ENCODE results near the gene CRYBB3.
"Not testable (repeated sequence)": the region's sequence is repeated elsewhere in the genome, so short reads cannot be mapped to it uniquely, and the experiment has no call there.

Gene CRYBB3

DNA sequence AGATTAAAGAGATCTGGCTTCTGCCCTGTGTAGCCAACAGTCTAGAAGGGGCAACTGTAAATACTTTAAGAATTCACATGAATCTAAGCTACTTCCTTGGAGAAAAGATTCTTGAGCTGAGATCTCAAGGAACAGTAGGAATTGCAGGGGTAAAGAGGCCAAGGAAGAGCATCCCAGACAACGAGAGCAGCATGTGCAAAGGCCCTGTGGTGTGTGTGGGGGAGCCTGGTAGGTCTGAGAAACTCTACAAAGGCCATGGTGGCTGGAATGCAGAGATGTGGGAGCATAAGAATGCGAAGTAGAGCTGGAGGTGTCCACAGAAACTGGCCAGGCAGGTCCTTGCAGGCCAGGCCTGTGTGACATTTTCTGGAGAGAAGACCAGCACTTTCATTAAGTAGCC, 31.1 kb downstream of the CRYBB3 start:
- H3K27ac ChIP-seq (ENCODE audit: low read depth, low read length); H3K27me3 ChIP-seq (ENCODE audit: control insufficient read depth, insufficient read depth, low read length); H3K9me3 ChIP-seq (ENCODE audit: control insufficient read depth, insufficient read depth, low read depth, low read length); H3K4me1 ChIP-seq (ENCODE audit: control insufficient read depth, insufficient read depth, low read length); H3K9ac ChIP-seq (ENCODE audit: low read length); H3K36me3 ChIP-seq (ENCODE audit: control insufficient read depth, insufficient read depth, low read length); H3K4me3 ChIP-seq (ENCODE audit: low read depth, low read length): not testable (repeated sequence)

DNA sequence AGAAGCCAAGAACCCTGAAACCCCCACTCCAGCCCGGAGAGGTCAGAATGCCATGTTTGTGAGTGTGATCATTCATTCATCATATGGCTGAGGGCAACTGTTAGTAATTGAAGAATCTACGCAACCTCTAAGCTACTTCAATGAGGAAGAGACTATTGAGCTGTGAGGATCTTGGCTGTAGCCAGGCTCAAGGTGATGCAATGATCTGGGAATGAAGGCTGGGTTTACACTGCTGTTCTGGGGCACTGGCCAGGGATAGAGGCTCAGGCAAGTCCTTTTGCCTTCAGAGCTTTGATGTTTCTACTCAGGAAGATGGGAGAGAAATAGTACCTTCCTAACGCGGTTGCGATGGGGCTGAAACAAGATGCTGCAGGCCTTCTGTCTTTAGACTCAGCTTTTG, 32.6 kb downstream of the CRYBB3 start:
- Histone ChIP-seq H3K27me3 (ENCODE audit: control insufficient read depth, insufficient read depth, low read length) (no peaks in the 10 kb centered on the region), H3K4me1 (ENCODE audit: control insufficient read depth, insufficient read depth, low read length) (no peaks in the 10 kb centered on the region), H3K27ac (ENCODE audit: low read depth, low read length) (no peak overlapping the region)

DNA sequence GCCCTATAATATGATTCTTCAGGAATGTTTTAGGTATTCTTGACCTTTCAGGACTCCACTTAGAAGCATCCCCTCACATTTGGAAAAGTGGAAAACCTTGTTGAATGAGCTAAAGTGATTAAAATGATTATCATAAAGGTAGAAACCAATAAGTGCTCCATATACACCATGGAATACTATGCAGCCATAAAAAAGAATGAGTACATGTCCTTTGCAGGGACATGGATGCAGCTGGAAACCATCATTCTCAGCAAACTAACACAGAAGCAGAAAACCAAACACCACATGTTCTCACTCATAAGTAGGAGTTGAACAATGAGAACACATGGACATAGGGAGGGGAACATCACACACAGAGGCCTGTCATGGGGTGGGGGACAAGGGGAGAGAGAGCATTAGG, 34.0 kb downstream of the CRYBB3 start:
- not testable (repeated sequence) for H3K36me3 ChIP-seq (ENCODE audit: control insufficient read depth, insufficient read depth, low read length); H3K9me3 ChIP-seq (ENCODE audit: control insufficient read depth, insufficient read depth, low read depth, low read length); H3K27ac ChIP-seq (ENCODE audit: low read depth, low read length); H3K4me1 ChIP-seq (ENCODE audit: control insufficient read depth, insufficient read depth, low read length); H3K9ac ChIP-seq (ENCODE audit: low read length); H3K4me3 ChIP-seq (ENCODE audit: low read depth, low read length); H3K27me3 ChIP-seq (ENCODE audit: control insufficient read depth, insufficient read depth, low read length)

More for the DNA sequence above, 32.6 kb downstream of the CRYBB3 start:
- no peaks in the 10 kb centered on the region for H3K36me3 ChIP-seq (ENCODE audit: control insufficient read depth, insufficient read depth, low read length)
- no peak overlapping the region for H3K9ac ChIP-seq (ENCODE audit: low read length)
- H3K9me3 ChIP-seq (ENCODE audit: control insufficient read depth, insufficient read depth, low read depth, low read length): no peaks in the 10 kb centered on the region
- H3K4me3 ChIP-seq (ENCODE audit: low read depth, low read length): no peak overlapping the region

DNA sequence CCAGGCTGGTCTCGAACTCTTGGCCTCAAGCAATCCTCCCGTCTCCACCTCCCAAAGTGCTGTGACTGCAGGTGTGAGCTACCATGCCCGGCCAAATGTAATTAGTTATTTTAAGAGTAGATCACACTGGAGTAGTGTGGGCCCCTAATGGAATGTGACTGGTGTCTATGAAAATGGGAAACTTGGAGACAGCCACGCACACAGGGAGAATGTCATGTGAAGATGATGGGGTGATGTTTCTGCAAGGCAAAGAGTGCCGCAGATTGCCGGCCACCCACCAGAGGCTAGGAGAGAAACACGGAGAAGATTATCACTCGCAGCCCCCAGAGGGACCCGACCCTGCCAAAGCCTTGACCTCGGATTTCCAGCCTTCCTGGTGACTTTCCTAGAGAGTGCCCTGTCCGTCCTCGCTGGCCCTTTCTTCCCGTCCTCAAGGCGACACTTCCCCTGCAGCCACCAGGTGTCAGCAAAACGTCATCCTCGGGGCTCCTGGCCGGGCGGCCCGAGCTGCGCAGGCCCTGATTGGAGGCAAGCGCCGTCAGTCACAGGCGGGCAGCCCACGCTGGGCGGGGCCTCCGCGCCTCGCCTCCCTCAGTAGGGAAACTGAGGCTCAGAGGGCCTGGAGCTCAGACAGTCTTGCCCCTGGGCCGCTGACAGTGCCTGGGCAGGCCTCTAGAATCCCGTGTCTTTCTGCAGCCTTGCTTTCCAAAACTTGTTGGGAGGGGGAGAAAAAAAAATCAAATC, 36.1 kb downstream of the CRYBB3 start:
- Histone ChIP-seq H3K36me3 (ENCODE audit: control insufficient read depth, insufficient read depth, low read length) (no peaks in the 10 kb centered on the region), H3K27me3 (ENCODE audit: control insufficient read depth, insufficient read depth, low read length) (no peaks in the 10 kb centered on the region), H3K4me3 (ENCODE audit: low read depth, low read length) (no peak overlapping the region), H3K9ac (ENCODE audit: low read length) (no peak overlapping the region), H3K4me1 (ENCODE audit: control insufficient read depth, insufficient read depth, low read length) (no peaks in the 10 kb centered on the region), H3K9me3 (ENCODE audit: control insufficient read depth, insufficient read depth, low read depth, low read length) (no peaks in the 10 kb centered on the region), H3K27ac (ENCODE audit: low read depth, low read length) (no peak overlapping the region)

DNA sequence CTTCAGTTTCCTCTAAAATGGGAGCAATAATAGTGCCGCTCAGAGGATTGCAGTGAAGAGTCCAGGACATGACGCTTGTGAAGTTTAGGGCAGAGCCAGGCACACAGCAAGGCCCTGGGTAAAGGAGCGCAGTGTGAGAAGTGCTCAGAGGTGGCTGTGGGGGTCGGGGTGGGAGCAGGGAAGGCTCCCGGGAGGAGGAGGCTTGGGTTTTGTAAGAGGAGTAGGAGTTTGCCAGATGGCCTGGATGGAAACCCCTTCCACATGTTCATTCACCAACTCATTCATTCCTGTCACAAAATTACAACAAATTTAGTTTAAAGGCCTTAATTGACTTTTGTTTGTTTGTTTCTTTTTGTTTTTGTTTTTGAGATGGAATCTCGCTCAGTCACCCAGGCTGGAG, 36.8 kb downstream of the CRYBB3 start:
- H3K9me3 ChIP-seq (ENCODE audit: control insufficient read depth, insufficient read depth, low read depth, low read length): no peaks in the 10 kb centered on the region
- no peaks in the 10 kb centered on the region for H3K4me1 ChIP-seq (ENCODE audit: control insufficient read depth, insufficient read depth, low read length)
- H3K4me3 ChIP-seq (ENCODE audit: low read depth, low read length): no peak overlapping the region

DNA sequence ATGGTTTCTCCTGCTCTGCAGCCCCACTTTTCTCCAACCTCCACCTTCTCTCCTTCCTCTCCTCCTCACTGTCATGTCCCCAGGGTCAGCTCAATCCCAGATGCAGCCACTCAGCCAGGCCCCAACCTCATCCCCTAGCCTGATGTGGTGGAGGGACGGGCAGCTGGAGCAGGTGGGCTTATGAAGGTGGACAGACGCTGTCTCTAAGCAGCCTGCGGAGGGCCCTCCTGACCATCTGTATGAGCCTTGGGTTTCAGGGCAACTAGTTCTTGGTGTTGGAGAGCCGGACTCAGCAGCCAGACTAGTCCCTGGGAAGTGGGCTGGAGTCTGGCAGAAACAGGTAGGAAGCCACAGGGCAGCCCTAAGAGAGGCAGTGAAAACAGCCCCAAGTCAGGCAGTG, 37.8 kb downstream of the CRYBB3 start:
- Histone ChIP-seq H3K4me3 (ENCODE audit: low read depth, low read length) (no peak overlapping the region), H3K9ac (ENCODE audit: low read length) (no peak overlapping the region), H3K27ac (ENCODE audit: low read depth, low read length) (no peak overlapping the region), H3K27me3 (ENCODE audit: control insufficient read depth, insufficient read depth, low read length) (no peaks in the 10 kb centered on the region), H3K9me3 (ENCODE audit: control insufficient read depth, insufficient read depth, low read depth, low read length) (no peaks in the 10 kb centered on the region), H3K4me1 (ENCODE audit: control insufficient read depth, insufficient read depth, low read length) (no peaks in the 10 kb centered on the region), H3K36me3 (ENCODE audit: control insufficient read depth, insufficient read depth, low read length) (no peaks in the 10 kb centered on the region)

More for the DNA sequence above, 36.8 kb downstream of the CRYBB3 start:
- H3K27me3 ChIP-seq (ENCODE audit: control insufficient read depth, insufficient read depth, low read length): no peaks in the 10 kb centered on the region
- no peaks in the 10 kb centered on the region for H3K36me3 ChIP-seq (ENCODE audit: control insufficient read depth, insufficient read depth, low read length)
- H3K9ac ChIP-seq (ENCODE audit: low read length): no peak overlapping the region
- no peak overlapping the region for H3K27ac ChIP-seq (ENCODE audit: low read depth, low read length)

DNA sequence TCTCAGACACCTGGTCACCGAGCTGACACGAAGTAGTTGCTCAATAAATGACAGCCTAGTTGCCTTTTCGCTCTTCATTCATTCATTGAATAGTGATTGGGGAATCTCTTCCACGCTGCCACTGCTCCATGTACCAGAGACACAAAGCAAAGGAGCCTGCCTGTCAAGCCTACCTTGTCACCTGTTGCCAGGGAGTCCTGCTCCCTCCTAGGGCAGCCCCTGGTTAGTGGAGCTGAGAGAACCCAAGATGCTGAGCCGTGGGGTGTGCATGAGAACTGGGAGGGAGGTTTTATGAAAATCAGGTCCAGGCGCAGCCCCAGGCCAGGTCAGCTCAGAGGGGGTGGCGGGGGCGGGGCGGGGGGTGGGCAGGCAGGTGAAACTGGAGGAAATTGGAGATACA, 38.4 kb downstream of the CRYBB3 start:
- H3K9ac ChIP-seq (ENCODE audit: low read length); H3K4me3 ChIP-seq (ENCODE audit: low read depth, low read length); H3K36me3 ChIP-seq (ENCODE audit: control insufficient read depth, insufficient read depth, low read length); H3K27ac ChIP-seq (ENCODE audit: low read depth, low read length); H3K4me1 ChIP-seq (ENCODE audit: control insufficient read depth, insufficient read depth, low read length); H3K9me3 ChIP-seq (ENCODE audit: control insufficient read depth, insufficient read depth, low read depth, low read length); H3K27me3 ChIP-seq (ENCODE audit: control insufficient read depth, insufficient read depth, low read length): not testable (repeated sequence)

DNA sequence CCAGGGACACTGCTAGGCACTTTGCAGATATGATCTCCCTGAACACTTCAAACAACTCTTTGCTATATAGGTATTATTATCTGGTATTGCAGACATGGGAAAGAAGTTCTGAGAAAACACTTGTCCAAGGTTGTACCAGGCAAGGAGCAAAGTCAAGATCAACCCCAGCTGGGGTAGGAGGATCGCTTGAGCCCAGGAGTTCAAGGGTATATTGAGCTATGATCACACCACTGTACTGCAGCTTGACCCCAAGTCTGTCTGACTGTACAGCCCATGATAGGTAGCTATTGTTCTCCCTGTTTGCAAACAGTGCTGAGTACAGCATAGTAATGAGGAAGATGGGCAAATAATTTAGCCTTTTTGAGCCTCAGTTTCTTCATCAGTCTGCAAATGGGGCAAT, 55.5 kb downstream of the CRYBB3 start:
- H3K4me1 ChIP-seq (ENCODE audit: control insufficient read depth, insufficient read depth, low read length); H3K4me3 ChIP-seq (ENCODE audit: low read depth, low read length); H3K27me3 ChIP-seq (ENCODE audit: control insufficient read depth, insufficient read depth, low read length); H3K9me3 ChIP-seq (ENCODE audit: control insufficient read depth, insufficient read depth, low read depth, low read length); H3K36me3 ChIP-seq (ENCODE audit: control insufficient read depth, insufficient read depth, low read length); H3K27ac ChIP-seq (ENCODE audit: low read depth, low read length); H3K9ac ChIP-seq (ENCODE audit: low read length): not testable (repeated sequence)
